GM12801 (cell line): ENCODE results near the gene S100A7.

ENCODE experiments used
- CTCF ChIP-seq: IDR thresholded peaks from one replicate; pipeline ENCODE4 v1.5.1; 2011; ENCODE audit warnings: control low read depth; ENCODE audit not compliant: insufficient read length; ENCODE audit errors: extremely low read depth

S100A7 gene

GRCh38 chr1:153415850-153416570 lies 44.4 kb downstream of the S100A7 start, which contains the start of gene S100A7A:
Gene S100A7A, plus strand, starts transcription at chr1:153416520. Its CDS starts 1,563 bp downstream, at chr1:153418083.
- no peak for TF ChIP-seq CTCF
